ENCODE results near the gene ACSL4.

DNA sequence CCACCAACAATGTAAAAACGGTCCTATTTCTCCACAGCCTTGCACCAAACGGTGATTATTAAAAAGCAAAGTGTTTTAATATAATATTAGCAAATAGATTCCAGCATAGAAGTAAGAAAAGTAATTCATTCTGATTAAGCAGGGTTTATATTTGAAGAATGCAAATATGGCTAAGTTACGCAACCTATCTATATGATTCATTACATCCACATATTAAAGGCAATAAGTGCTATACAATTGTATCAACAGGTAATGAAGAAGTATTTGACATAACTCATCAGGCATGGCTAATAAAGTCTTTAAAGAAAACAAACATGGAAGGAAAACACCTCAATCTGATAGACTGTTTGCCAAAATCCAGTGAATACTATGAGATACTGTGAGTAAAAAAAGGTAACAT is 137.0 kb downstream of the ACSL4 start:
- TF ChIP-seq, protein P1, sequence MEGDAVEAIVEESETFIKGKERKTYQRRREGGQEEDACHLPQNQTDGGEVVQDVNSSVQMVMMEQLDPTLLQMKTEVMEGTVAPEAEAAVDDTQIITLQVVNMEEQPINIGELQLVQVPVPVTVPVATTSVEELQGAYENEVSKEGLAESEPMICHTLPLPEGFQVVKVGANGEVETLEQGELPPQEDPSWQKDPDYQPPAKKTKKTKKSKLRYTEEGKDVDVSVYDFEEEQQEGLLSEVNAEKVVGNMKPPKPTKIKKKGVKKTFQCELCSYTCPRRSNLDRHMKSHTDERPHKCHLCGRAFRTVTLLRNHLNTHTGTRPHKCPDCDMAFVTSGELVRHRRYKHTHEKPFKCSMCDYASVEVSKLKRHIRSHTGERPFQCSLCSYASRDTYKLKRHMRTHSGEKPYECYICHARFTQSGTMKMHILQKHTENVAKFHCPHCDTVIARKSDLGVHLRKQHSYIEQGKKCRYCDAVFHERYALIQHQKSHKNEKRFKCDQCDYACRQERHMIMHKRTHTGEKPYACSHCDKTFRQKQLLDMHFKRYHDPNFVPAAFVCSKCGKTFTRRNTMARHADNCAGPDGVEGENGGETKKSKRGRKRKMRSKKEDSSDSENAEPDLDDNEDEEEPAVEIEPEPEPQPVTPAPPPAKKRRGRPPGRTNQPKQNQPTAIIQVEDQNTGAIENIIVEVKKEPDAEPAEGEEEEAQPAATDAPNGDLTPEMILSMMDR (IDR thresholded peaks at IDR 0.05), result no peak
- TF ChIP-seq POLR2A (IDR thresholded peaks at IDR 0.05), result no peak
- TF ChIP-seq EP300 (IDR thresholded peaks at IDR 0.05), result no peak

Measured in ovary (tissue), 3 donors.